Activated naive CD8-positive, alpha-beta T cell treated with anti-CD3 and anti-CD28 coated beads, Interleukin-2, amount 10 ng/mL, durations not matched to agents 7 days and 5 days (primary cell): ENCODE results near the gene PI4KA. TPM values are rescaled to one million over a fixed set of nuclear protein-coding genes. Genes with fewer than 3 reads are reported as not detected.
"Not testable (repeated sequence)": the region's sequence is repeated elsewhere in the genome, so short reads cannot be mapped to it uniquely, and the experiment has no call there.

ENCODE experiments used
- ATAC-seq: fragments of 150-1000 bp; cut with Tn5 transposase; one replicate; pipeline ENCODE4 v1.10.0; 2021; ENCODE audit warnings: low read depth, moderate library complexity
- POLR2A ChIA-PET: fragments of 350-600 bp; sonication (Branson Sonifier 250); formaldehyde crosslinking; loops from one replicate; lab custom pipeline; 2021; ENCODE audit warnings: antibody characterized with exemption; lab: Charles Lee
- DNase-seq: peaks from one replicate; pipeline ENCODE4 v3.0.0; 2021
- H3K27ac Mint-ChIP-seq: one replicate; pipeline ENCODE4 v1.8.0; 2022; ENCODE audit warnings: mild to moderate bottlenecking, mixed read lengths
- H3K27me3 Mint-ChIP-seq: one replicate; pipeline ENCODE4 v1.8.0; 2022; ENCODE audit warnings: mild to moderate bottlenecking, moderate library complexity, mixed read lengths
- H3K36me3 Mint-ChIP-seq: one replicate; pipeline ENCODE4 v1.8.0; 2021; ENCODE audit warnings: mild to moderate bottlenecking, mixed read lengths
- H3K4me1 Mint-ChIP-seq: one replicate; pipeline ENCODE4 v1.8.0; 2021; ENCODE audit warnings: mixed read lengths
- H3K4me3 Mint-ChIP-seq: one replicate; pipeline ENCODE4 v1.8.0; 2022; ENCODE audit warnings: mild to moderate bottlenecking, moderate library complexity, mixed read lengths
- H3K9me3 Mint-ChIP-seq: one replicate; pipeline ENCODE4 v1.8.0; 2021; ENCODE audit warnings: mixed read lengths
- total RNA-seq, 2 experiments: library from RNA; stranded (reverse); gene quantifications; one replicate each; pipeline ENCODE4 v1.2.3, GENCODE V29; 2021

Gene PI4KA
- total RNA-seq, 2 experiments from 2014 or later = 100 to 106 TPM

- POLR2A ChIA-PET = interaction anchor here (1.1 kb wide), 1 partner anchor 132 kb away, joined by 3 read pairs; no protein-coding TSS in a partner anchor
- DNase-seq, H3K36me3 Mint-ChIP-seq, ATAC-seq, H3K9me3 Mint-ChIP-seq, H3K4me1 Mint-ChIP-seq: not testable (repeated sequence)
- H3K27me3 Mint-ChIP-seq = peaks cover 10% of the 10 kb centered on the region
- peak overlapping the region; percentile 100 for H3K4me3 Mint-ChIP-seq
- peak overlapping the region; percentile 51 for H3K27ac Mint-ChIP-seq
These were observed 156.9 kb downstream of the PI4KA start for GRCh38 chr22:20701680-20702136.

- H3K4me3 Mint-ChIP-seq, ATAC-seq, H3K9me3 Mint-ChIP-seq, POLR2A ChIA-PET, H3K27ac Mint-ChIP-seq, H3K36me3 Mint-ChIP-seq, H3K4me1 Mint-ChIP-seq: not testable (repeated sequence)
- H3K27me3 Mint-ChIP-seq = peaks cover 10% of the 10 kb centered on the region
- peak; percentile 17 for DNase-seq
These were observed 158.3 kb downstream of the PI4KA start for GRCh38 chr22:20700347-20700746.

GRCh38 chr22:20699856-20700255 is 158.8 kb downstream of the PI4KA start:
- H3K4me3 Mint-ChIP-seq = not testable (repeated sequence)

GRCh38 chr22:20697481-20698113 is 161.0 kb downstream of the PI4KA start:
- peak; percentile 46 for DNase-seq
- peak overlapping the region; percentile 21 for H3K27ac Mint-ChIP-seq

More at GRCh38 chr22:20699856-20700255, 158.8 kb downstream of the PI4KA start:
- H3K27ac Mint-ChIP-seq, DNase-seq, ATAC-seq, H3K36me3 Mint-ChIP-seq, H3K9me3 Mint-ChIP-seq, POLR2A ChIA-PET, H3K4me1 Mint-ChIP-seq, H3K27me3 Mint-ChIP-seq: not testable (repeated sequence)

GRCh38 chr22:20696056-20696455 is 162.6 kb downstream of the PI4KA start:
- H3K36me3 Mint-ChIP-seq, H3K9me3 Mint-ChIP-seq, H3K4me1 Mint-ChIP-seq, POLR2A ChIA-PET, H3K4me3 Mint-ChIP-seq, H3K27me3 Mint-ChIP-seq, ATAC-seq, DNase-seq, H3K27ac Mint-ChIP-seq: not testable (repeated sequence)

More at GRCh38 chr22:20697481-20698113, 161.0 kb downstream of the PI4KA start:
- H3K36me3 Mint-ChIP-seq, POLR2A ChIA-PET, ATAC-seq, H3K9me3 Mint-ChIP-seq, H3K27me3 Mint-ChIP-seq, H3K4me1 Mint-ChIP-seq: not testable (repeated sequence)
- H3K4me3 Mint-ChIP-seq = peak overlapping the region; percentile 15

GRCh38 chr22:20695205-20695604 is 163.4 kb downstream of the PI4KA start:
- DNase-seq, H3K27me3 Mint-ChIP-seq, POLR2A ChIA-PET, H3K9me3 Mint-ChIP-seq, H3K4me1 Mint-ChIP-seq, H3K36me3 Mint-ChIP-seq, ATAC-seq, H3K4me3 Mint-ChIP-seq: not testable (repeated sequence)
- peak overlapping the region; percentile 68 for H3K27ac Mint-ChIP-seq

GRCh38 chr22:20694256-20694655 is 164.4 kb downstream of the PI4KA start:
- H3K4me1 Mint-ChIP-seq, H3K36me3 Mint-ChIP-seq, H3K4me3 Mint-ChIP-seq, H3K27ac Mint-ChIP-seq, H3K9me3 Mint-ChIP-seq, ATAC-seq, DNase-seq, H3K27me3 Mint-ChIP-seq, POLR2A ChIA-PET: not testable (repeated sequence)

GRCh38 chr22:20692926-20693325 is 165.7 kb downstream of the PI4KA start:
- H3K36me3 Mint-ChIP-seq, H3K9me3 Mint-ChIP-seq, POLR2A ChIA-PET, H3K27ac Mint-ChIP-seq, H3K4me1 Mint-ChIP-seq, DNase-seq, H3K27me3 Mint-ChIP-seq, H3K4me3 Mint-ChIP-seq, ATAC-seq: not testable (repeated sequence)

- H3K27ac Mint-ChIP-seq, DNase-seq, H3K36me3 Mint-ChIP-seq, POLR2A ChIA-PET, H3K27me3 Mint-ChIP-seq, H3K9me3 Mint-ChIP-seq, H3K4me3 Mint-ChIP-seq, ATAC-seq, H3K4me1 Mint-ChIP-seq: not testable (repeated sequence)
These were observed 167.9 kb downstream of the PI4KA start for GRCh38 chr22:20690586-20691317.

- H3K4me3 Mint-ChIP-seq, ATAC-seq, H3K4me1 Mint-ChIP-seq, H3K27me3 Mint-ChIP-seq, H3K36me3 Mint-ChIP-seq, H3K27ac Mint-ChIP-seq, H3K9me3 Mint-ChIP-seq, DNase-seq: not testable (repeated sequence)
- POLR2A ChIA-PET = interaction anchor here (0.7 kb wide), 1 partner anchor 82 kb away, joined by 3 read pairs; no protein-coding TSS in a partner anchor
These were observed 171.0 kb downstream of the PI4KA start for GRCh38 chr22:20687356-20688172.

GRCh38 chr22:20685764-20686163 is 172.8 kb downstream of the PI4KA start:
- POLR2A ChIA-PET, H3K36me3 Mint-ChIP-seq, H3K9me3 Mint-ChIP-seq, H3K4me3 Mint-ChIP-seq, H3K4me1 Mint-ChIP-seq, H3K27ac Mint-ChIP-seq, ATAC-seq, DNase-seq, H3K27me3 Mint-ChIP-seq: not testable (repeated sequence)

- H3K36me3 Mint-ChIP-seq, H3K27ac Mint-ChIP-seq, DNase-seq, H3K4me3 Mint-ChIP-seq, POLR2A ChIA-PET, ATAC-seq, H3K9me3 Mint-ChIP-seq, H3K4me1 Mint-ChIP-seq: not testable (repeated sequence)
- peaks cover 39% of the 10 kb centered on the region for H3K27me3 Mint-ChIP-seq
These were observed 179.7 kb downstream of the PI4KA start for GRCh38 chr22:20678792-20679435.

- no peaks in the 10 kb centered on the region for H3K9me3 Mint-ChIP-seq
- H3K36me3 Mint-ChIP-seq = peaks cover 3% of the 10 kb centered on the region
- no peaks in the 10 kb centered on the region for H3K4me1 Mint-ChIP-seq
- H3K27ac Mint-ChIP-seq = no peak overlapping the region
- POLR2A ChIA-PET = no interaction called here
- no peak overlapping the region for H3K4me3 Mint-ChIP-seq
- peaks cover 48% of the 10 kb centered on the region for H3K27me3 Mint-ChIP-seq
- DNase-seq = no peak
- ATAC-seq = no peak
These were observed 180.8 kb downstream of the PI4KA start for GRCh38 chr22:20677684-20678242.
